SU-DHL-6 (cell line): Measurements from ENCODE around the gene SOX6.

Source experiments
- H2AFZ ChIP-seq: fragments of 200-600 bp; sonication (generic); 2 replicates; pipeline ENCODE4 v1.6.1; 2014; ENCODE audit warnings: low read depth, mild to moderate bottlenecking, moderate library complexity, mixed read lengths, antibody characterized with exemption, low read length; ENCODE audit not compliant: severe bottlenecking
- H3F3A ChIP-seq: fragments of 200-600 bp; shearing (Covaris generic); 2 replicates; pipeline ENCODE4 v1.6.0; 2016; ENCODE audit warnings: antibody characterized with exemption, mild to moderate bottlenecking; ENCODE audit not compliant: insufficient read depth
- H3K27ac ChIP-seq: fragments of 200-600 bp; sonication (generic); 2 replicates; pipeline ENCODE4 v1.5.1; 2016; ENCODE audit warnings: low read depth, mild to moderate bottlenecking, low read length, moderate library complexity, mixed read lengths
- H3K27me3 ChIP-seq: fragments of 200-600 bp; sonication (generic), shearing (Covaris generic); 2 replicates; pipeline ENCODE4 v1.6.0; 2014; ENCODE audit warnings: mild to moderate bottlenecking, low read length
- H3K36me3 ChIP-seq: fragments of 200-600 bp; sonication (generic); 2 replicates; pipeline ENCODE4 v1.6.1; 2014; ENCODE audit warnings: mild to moderate bottlenecking, low read length, mixed read lengths
- H3K4me2 ChIP-seq: fragments of 300-600, 200-600 bp; shearing (Covaris generic), sonication (generic); 2 replicates; pipeline ENCODE4 v1.6.0; 2014; ENCODE audit warnings: low read length, low read depth, mild to moderate bottlenecking; ENCODE audit not compliant: poor library complexity, severe bottlenecking
- H3K4me3 ChIP-seq: fragments of 200-600 bp; sonication (generic); 2 replicates; pipeline ENCODE4 v1.5.1; 2014; ENCODE audit warnings: antibody characterized with exemption, low read length, mild to moderate bottlenecking, mixed read lengths; ENCODE audit not compliant: insufficient read depth, poor library complexity, severe bottlenecking
- H3K79me2 ChIP-seq: fragments of 200-600 bp; sonication (generic); 2 replicates; pipeline ENCODE4 v1.6.1; 2014; ENCODE audit warnings: mild to moderate bottlenecking, low read length, moderate library complexity; ENCODE audit not compliant: insufficient read depth
- H3K9ac ChIP-seq: fragments of 200-600 bp; sonication (generic); 2 replicates; pipeline ENCODE4 v1.7.0; 2014; ENCODE audit warnings: mild to moderate bottlenecking, low read length
- H3K9me2 ChIP-seq: fragments of 200-600 bp; sonication (generic); replicated peaks from 2 replicates; pipeline ENCODE4 v1.6.1; 2014; ENCODE audit warnings: low read length; ENCODE audit not compliant: insufficient read depth
- H3K9me3 ChIP-seq: fragments of 200-600 bp; sonication (generic); 2 replicates; pipeline ENCODE4 v1.6.1; 2014; ENCODE audit warnings: low read length, mixed read lengths; ENCODE audit not compliant: insufficient read depth
- H4K20me1 ChIP-seq: fragments of 200-600 bp; sonication (generic); 2 replicates; pipeline ENCODE4 v1.6.1; 2014; ENCODE audit warnings: low read depth, mild to moderate bottlenecking, antibody characterized with exemption, low read length, moderate library complexity, mixed read lengths
- EZH2phosphoT487 ChIP-seq: fragments of 200-600 bp; sonication (generic), shearing (Covaris generic); conservative IDR thresholded peaks from 2 replicates; pipeline ENCODE4 v1.6.1; 2018; ENCODE audit warnings: mild to moderate bottlenecking, antibody characterized with exemption, low read length, moderate library complexity, mixed read lengths
- TF ChIP-seq, protein P1 (sequence below): fragments of 200-600 bp; sonication (generic); IDR thresholded peaks from one replicate; pipeline ENCODE4 v1.5.1; 2017; ENCODE audit warnings: antibody characterized with exemption, mild to moderate bottlenecking, low read length, moderate library complexity; ENCODE audit not compliant: insufficient read depth, poor library complexity, severe bottlenecking

SOX6 gene

DNA sequence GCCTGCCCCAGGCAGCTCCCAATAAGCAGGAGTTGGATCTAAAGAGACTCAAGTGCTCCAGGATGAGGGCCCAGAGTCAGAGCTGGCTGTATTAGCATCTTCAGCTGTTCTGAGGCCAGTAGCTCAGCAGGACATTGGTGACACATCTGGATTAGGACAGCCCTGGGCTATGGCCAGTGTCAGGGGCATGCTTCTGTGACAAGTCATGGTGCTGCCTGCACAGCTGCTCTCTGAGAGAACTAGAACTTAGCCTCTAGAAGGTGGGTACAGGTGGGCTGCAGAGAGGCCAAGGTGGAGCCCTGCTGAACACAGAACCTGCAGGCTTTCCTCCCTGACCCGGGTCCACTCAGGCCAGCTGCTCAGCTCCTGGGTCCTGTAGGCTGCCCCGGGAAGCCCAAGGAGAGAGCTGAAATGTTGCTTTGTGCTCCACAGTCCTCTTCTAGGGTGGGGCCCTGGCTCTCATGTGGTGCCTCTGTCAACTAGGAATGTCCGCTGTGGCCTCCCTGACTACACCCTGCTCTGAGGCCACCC lies 426.9 kb downstream of the SOX6 start:
- TF ChIP-seq, protein P1, sequence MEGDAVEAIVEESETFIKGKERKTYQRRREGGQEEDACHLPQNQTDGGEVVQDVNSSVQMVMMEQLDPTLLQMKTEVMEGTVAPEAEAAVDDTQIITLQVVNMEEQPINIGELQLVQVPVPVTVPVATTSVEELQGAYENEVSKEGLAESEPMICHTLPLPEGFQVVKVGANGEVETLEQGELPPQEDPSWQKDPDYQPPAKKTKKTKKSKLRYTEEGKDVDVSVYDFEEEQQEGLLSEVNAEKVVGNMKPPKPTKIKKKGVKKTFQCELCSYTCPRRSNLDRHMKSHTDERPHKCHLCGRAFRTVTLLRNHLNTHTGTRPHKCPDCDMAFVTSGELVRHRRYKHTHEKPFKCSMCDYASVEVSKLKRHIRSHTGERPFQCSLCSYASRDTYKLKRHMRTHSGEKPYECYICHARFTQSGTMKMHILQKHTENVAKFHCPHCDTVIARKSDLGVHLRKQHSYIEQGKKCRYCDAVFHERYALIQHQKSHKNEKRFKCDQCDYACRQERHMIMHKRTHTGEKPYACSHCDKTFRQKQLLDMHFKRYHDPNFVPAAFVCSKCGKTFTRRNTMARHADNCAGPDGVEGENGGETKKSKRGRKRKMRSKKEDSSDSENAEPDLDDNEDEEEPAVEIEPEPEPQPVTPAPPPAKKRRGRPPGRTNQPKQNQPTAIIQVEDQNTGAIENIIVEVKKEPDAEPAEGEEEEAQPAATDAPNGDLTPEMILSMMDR: no peak
- TF ChIP-seq EZH2phosphoT487: no peak
- Histone ChIP-seq H4K20me1 (no peaks in the 10 kb centered on the region), H3K27ac (no peak overlapping the region), H3K9me3 (no peaks in the 10 kb centered on the region), H3K27me3 (no peaks in the 10 kb centered on the region), H3K4me2 (no peak overlapping the region), H2AFZ (no peak overlapping the region), H3K36me3 (no peaks in the 10 kb centered on the region; the same call in 1 of the 2 replicates), H3F3A (no peaks in the 10 kb centered on the region), H3K9me2 (no peaks in the 10 kb centered on the region), H3K4me3 (no peak overlapping the region), H3K9ac (no peak overlapping the region), H3K79me2 (no peaks in the 10 kb centered on the region)

DNA sequence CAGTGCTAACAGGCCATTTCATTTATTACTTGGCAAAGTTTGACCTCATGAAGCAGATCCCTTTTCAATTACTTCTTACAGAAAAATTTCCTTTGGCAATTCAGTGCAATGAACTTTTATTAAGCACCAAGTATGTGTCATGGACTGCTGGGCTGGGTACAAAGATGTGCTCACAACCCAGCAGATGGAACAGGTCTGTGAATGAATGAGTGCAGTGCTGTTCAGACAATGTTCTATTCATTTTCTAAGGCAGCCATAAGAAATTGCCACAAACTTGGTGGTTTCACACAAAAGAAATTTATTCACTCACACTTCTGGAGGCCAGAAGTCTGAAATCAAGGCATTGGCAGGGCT lies 428.5 kb downstream of the SOX6 start:
- Histone ChIP-seq H3K27me3 (no peaks in the 10 kb centered on the region), H3K4me3 (no peak overlapping the region), H3F3A (no peaks in the 10 kb centered on the region), H3K79me2 (no peaks in the 10 kb centered on the region), H3K9me3 (no peaks in the 10 kb centered on the region), H4K20me1 (no peaks in the 10 kb centered on the region), H3K36me3 (no peaks in the 10 kb centered on the region; the same call in 1 of the 2 replicates), H3K9ac (no peak overlapping the region), H2AFZ (no peak overlapping the region), H3K27ac (no peak overlapping the region), H3K4me2 (no peak overlapping the region), H3K9me2 (no peaks in the 10 kb centered on the region)
- TF ChIP-seq, protein P1: no peak
- no peak for TF ChIP-seq EZH2phosphoT487

DNA sequence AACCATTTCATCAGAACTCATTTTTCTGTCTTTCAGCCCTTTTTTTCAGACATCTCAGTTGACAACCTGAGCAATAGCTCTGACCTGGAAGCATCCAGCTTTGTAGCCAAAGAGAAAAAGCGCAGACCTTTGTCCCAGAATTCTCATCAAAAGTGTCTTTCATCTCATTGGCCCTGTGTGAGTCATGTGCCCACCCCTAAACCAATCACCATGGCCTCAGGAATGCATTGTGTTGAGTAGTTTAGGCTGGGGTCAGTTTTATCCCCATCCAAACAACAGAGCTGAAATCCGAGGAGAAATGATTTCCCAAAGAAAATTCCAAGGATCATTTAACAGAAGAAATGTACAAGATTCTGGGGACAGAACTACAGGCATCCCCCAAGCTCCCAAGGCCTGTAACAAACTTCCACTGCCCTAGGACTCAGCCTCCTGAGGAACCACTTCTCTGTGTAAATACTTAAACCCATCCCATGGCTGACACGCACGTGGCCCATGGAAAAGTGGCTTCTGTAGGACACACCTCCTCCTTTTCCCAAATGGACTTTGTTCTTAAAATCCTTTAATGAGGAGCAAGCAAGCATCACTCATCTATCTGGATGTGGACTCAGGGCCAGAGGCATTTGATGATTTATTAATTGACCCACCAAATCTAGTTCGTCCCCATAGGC lies 429.0 kb downstream of the SOX6 start:
- Histone ChIP-seq H3K9me3 (no peaks in the 10 kb centered on the region), H3K27ac (no peak overlapping the region), H3K36me3 (no peaks in the 10 kb centered on the region; the same call in 1 of the 2 replicates), H3K9ac (no peak overlapping the region), H3K4me3 (no peak overlapping the region), H3K9me2 (no peaks in the 10 kb centered on the region), H3K27me3 (no peaks in the 10 kb centered on the region), H3F3A (no peaks in the 10 kb centered on the region), H4K20me1 (no peaks in the 10 kb centered on the region), H2AFZ (no peak overlapping the region), H3K4me2 (no peak overlapping the region), H3K79me2 (no peaks in the 10 kb centered on the region)
- TF ChIP-seq EZH2phosphoT487: no peak
- TF ChIP-seq, protein P1: no peak
